GM18951 (cell line): Measurements from ENCODE around the gene IYD.
"Not testable (repeated sequence)": the region's sequence is repeated elsewhere in the genome, so short reads cannot be mapped to it uniquely, and the experiment has no call there.

ENCODE experiments used
- POLR2A ChIP-seq: IDR thresholded peaks from 4 replicates; pipeline ENCODE4 v1.6.1; 2011; ENCODE audit warnings: mild to moderate bottlenecking; ENCODE audit not compliant: insufficient read length, insufficient read depth; ENCODE audit errors: extremely low read depth
- in situ Hi-C: fragments of 300-500 bp; cut with MboI; formaldehyde crosslinking; loops from one replicate; pipeline ENCODE4 v1.12.0; 2022; ENCODE audit warnings: low sequenced_read_pairs, mixed read lengths, inconsistent platforms; ENCODE audit not compliant: unreplicated experiment

The IYD gene

GRCh38 chr6:150435832-150436231 is 67.0 kb downstream of the IYD start:
- no peak for TF ChIP-seq POLR2A
- in situ Hi-C loops = no loop called here

DNA sequence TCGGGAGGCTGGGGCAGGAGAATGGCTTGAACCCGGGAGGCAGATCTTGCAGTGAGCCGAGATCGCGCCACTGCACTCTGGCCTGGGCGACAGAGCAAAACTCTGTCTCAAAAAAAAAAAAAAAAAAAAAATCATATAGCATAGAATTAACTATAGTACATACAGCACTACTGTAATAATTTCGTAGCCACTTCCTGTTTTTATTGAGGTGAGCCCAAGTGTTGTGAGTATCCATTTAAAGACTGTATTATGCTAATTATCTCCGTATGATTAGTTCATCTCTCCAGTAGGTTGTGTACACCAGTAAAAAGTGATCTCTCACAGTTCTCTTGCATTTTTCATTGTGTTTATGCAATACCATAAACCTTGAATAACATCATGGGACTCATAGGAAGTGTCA is 70.6 kb downstream of the IYD start:
- no peak for TF ChIP-seq POLR2A
- in situ Hi-C loops = no loop called here

GRCh38 chr6:150443621-150444020 is 74.8 kb downstream of the IYD start:
- in situ Hi-C loops = no loop called here

GRCh38 chr6:150444308-150444707 is 75.5 kb downstream of the IYD start:
- in situ Hi-C loops = no loop called here
- no peak for TF ChIP-seq POLR2A

More at GRCh38 chr6:150443621-150444020, 74.8 kb downstream of the IYD start:
- TF ChIP-seq POLR2A = no peak

DNA sequence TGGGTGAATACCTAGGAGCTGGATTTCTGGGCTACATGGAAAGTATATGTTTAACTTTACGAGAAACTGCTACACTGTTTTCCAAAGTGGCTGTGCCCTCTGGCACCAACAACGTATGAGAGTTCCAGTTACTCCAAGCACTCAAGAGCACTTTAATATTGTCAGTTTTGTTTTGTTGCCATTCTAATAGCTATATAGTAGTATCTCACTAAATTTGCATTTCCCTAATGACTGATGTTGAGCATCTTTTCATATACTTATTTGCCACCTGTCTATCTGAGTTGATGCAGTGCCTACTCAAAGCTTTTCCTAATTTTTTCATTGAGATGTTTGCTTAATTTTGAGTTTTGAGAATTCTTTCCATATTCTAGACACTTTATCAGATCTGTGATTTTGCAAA is 76.7 kb downstream of the IYD start:
- in situ Hi-C loops = no loop called here
- TF ChIP-seq POLR2A = no peak

GRCh38 chr6:150448221-150448620 is 79.4 kb downstream of the IYD start:
- TF ChIP-seq POLR2A = no peak

DNA sequence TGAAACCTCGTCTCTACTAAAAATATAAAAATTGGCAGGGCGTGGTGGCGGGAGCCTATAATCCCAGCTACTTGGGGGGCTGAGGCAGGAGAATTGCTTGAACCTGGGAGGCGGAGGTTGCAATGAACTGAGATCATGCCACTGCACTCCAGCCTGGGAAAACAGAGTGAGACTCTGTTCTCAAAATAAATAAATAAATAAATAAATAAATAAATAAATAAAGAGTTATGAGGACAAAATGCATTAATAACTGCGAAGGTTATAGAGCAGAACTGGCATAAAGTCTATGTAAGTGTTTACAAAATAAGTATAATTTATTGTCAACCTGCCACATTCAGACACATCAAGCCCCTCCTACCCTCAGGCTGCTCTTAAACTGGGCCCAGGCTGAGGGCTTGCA is 80.2 kb downstream of the IYD start:
- in situ Hi-C loops = not testable (repeated sequence)

More at GRCh38 chr6:150448221-150448620, 79.4 kb downstream of the IYD start:
- in situ Hi-C loops = no loop called here

DNA sequence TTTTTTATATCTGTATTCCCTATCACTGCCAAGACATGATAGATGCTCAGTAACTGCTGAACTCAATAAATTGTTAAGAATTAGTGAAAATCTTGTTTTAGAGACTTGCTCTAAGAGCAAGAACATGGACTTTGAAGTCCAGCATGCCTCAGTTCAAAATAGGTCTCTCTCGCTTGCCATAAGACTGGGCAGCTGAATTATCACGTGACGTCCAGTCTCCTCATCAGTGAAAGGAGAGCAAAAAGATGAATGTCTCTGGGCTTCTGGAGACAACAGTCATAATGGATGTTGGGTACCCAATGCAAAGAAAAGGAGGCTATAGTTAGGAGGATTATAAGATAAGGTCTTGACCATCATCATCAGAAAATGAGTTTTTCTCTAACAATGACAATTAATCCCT is 82.1 kb downstream of the IYD start:
- in situ Hi-C loops = no loop called here
- no peak for TF ChIP-seq POLR2A

- TF ChIP-seq POLR2A = no peak
- in situ Hi-C loops = no loop called here
Observed at GRCh38 chr6:150451807-150452427, 83.1 kb downstream of the IYD start.

DNA sequence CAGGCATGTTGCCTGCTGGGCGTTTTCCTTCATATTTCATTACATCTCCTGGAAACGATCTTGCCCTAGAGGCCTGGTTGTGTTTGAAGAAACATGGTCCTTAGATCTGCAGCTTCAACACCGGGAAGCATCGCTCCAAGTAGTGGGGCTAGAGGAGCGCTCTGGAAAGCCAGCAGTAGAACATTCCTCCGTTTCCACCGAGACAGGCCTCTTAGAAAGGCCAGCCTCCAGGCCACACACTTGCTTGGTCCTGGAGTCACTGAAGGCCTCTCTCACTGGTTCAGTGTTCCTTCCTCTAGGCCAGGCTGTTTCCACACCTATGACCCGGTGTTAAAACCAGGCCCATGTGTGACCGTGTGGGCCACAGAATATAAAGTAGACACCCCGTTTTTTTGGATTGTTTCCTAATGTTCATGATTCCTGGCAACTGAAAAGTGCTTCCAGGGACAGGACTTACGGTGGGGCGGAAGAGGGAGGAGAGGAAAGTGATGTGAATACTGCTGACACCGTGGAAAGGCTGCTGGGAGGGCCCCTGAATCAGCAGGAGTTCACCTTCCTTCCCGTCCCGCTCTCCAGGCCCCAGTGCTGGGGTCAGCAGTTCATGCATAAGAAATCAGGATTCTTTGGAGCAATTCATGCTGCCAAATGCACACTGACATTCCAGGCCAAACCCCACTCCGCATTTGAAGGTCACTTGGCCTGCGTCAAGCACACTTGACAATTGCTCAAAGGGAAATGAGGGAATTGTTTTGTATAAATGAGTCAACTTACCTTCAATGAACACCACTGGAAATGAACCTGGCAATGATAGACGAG is 83.8 kb downstream of the IYD start:
- TF ChIP-seq POLR2A = no peak
- in situ Hi-C loops = no loop called here

DNA sequence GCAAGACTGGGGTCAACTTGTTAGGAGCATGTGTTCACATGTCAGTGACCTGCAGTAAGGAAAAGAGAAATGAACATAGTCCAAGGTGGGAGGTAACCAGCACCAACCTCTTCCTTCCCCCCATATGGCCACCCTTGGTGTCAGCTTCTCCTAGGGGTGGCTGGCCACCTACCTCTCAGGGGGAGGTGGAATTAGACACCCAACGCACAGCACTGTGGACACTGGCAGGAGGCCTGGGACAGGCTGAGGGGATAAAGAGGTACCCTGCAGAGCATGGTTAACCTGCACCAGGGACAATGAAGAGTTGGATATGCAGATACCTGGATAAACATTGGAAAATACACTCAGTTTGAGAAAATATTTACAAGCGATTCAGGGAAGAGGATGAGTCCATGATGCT is 84.5 kb downstream of the IYD start:
- in situ Hi-C loops = no loop called here
- no peak for TF ChIP-seq POLR2A
